Activated CD4-positive, alpha-beta memory T cell treated with anti-CD3 and anti-CD28 coated beads, Interleukin-2, amount 10 ng/mL, durations not matched to agents 7 days and 5 days (primary cell): Measurements from ENCODE around the gene UNC5C. TPM values are rescaled to one million over a fixed set of nuclear protein-coding genes. Genes with fewer than 3 reads are reported as not detected.

Experiments used
- CTCF ChIA-PET: fragments of 350-600 bp; sonication (Branson Sonifier 250); formaldehyde crosslinking; loops from one replicate; lab custom pipeline; 2021; ENCODE audit warnings: antibody characterized with exemption, inconsistent platforms; lab: Charles Lee
- POLR2A ChIA-PET: fragments of 350-600 bp; sonication (Branson Sonifier 250); formaldehyde crosslinking; loops from one replicate; lab custom pipeline; 2021; ENCODE audit warnings: antibody characterized with exemption; lab: Charles Lee
- DNase-seq: peaks from one replicate; pipeline ENCODE4 v3.0.0-alpha.2; 2020
- H3K27ac Mint-ChIP-seq: one replicate; pipeline ENCODE4 v1.8.0; 2021; ENCODE audit warnings: mild to moderate bottlenecking, mixed read lengths
- H3K27me3 Mint-ChIP-seq: one replicate; pipeline ENCODE4 v1.8.0; 2021; ENCODE audit warnings: mixed read lengths
- H3K36me3 Mint-ChIP-seq: one replicate; pipeline ENCODE4 v1.8.0; 2021; ENCODE audit warnings: low read depth, mixed read lengths
- H3K4me1 Mint-ChIP-seq: one replicate; pipeline ENCODE4 v1.8.0; 2021; ENCODE audit warnings: mixed read lengths
- H3K4me3 Mint-ChIP-seq: one replicate; pipeline ENCODE4 v1.8.0; 2021; ENCODE audit warnings: mild to moderate bottlenecking, mixed read lengths
- H3K9me3 Mint-ChIP-seq: one replicate; pipeline ENCODE4 v1.8.0; 2021; ENCODE audit warnings: mixed read lengths
- total RNA-seq, 2 experiments: library from RNA; stranded (reverse); gene quantifications; one replicate each; pipeline ENCODE4 v1.2.3, GENCODE V29; 2021

Gene UNC5C
- total RNA-seq, 2 experiments from 2014 or later, result not detected

- Mint-ChIP-seq H3K36me3 (no peaks in the 10 kb centered on the region), H3K4me3 (no peak overlapping the region), H3K4me1 (peaks cover 8% of the 10 kb centered on the region), H3K9me3 (no peaks in the 10 kb centered on the region), H3K27me3 (no peaks in the 10 kb centered on the region), H3K27ac (no peak overlapping the region)
- no peak for DNase-seq
- ChIA-PET POLR2A (interaction anchor here (1.0 kb wide), 1 partner anchor 17 kb away, joined by 4 read pairs; no protein-coding TSS in a partner anchor), CTCF (no interaction called here)
Observed at GRCh38 chr4:95232358-95233156, 316.2 kb downstream of the UNC5C start.

DNA sequence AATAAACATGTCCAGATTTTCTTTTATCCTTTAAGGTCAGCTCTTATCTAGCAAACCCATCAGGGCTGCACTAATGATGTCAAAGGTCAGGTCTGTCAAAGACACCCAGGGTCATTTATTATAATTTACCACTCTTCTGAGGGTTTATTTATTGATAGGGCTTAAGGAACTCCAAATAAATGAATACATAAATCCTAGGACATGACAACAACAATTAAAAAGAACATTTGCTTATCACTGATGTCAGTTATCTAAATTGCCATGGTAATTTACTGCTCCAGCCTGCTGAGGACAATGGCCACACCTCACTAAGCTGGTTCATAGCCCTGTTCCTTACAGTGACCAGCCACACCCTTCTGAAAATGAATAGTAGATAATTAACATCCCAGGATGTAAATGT is 317.1 kb downstream of the UNC5C start:
- no peaks in the 10 kb centered on the region for H3K9me3 Mint-ChIP-seq

GRCh38 chr4:95225849-95226248 is 322.9 kb downstream of the UNC5C start:
- H3K4me1 Mint-ChIP-seq, result no peaks in the 10 kb centered on the region
- no peak overlapping the region for H3K27ac Mint-ChIP-seq
- no peak for DNase-seq
- no peaks in the 10 kb centered on the region for H3K9me3 Mint-ChIP-seq
- POLR2A ChIA-PET, result no interaction called here
- no peak overlapping the region for H3K4me3 Mint-ChIP-seq
- no peaks in the 10 kb centered on the region for H3K27me3 Mint-ChIP-seq
- CTCF ChIA-PET, result no interaction called here
- H3K36me3 Mint-ChIP-seq, result no peaks in the 10 kb centered on the region

More for the DNA sequence above, 317.1 kb downstream of the UNC5C start:
- H3K4me1 Mint-ChIP-seq, result peaks cover 8% of the 10 kb centered on the region
- POLR2A ChIA-PET, result no interaction called here
- H3K27ac Mint-ChIP-seq, result no peak overlapping the region
- DNase-seq, result no peak
- H3K36me3 Mint-ChIP-seq, result no peaks in the 10 kb centered on the region
- CTCF ChIA-PET, result no interaction called here
- H3K27me3 Mint-ChIP-seq, result no peaks in the 10 kb centered on the region
- no peak overlapping the region for H3K4me3 Mint-ChIP-seq

DNA sequence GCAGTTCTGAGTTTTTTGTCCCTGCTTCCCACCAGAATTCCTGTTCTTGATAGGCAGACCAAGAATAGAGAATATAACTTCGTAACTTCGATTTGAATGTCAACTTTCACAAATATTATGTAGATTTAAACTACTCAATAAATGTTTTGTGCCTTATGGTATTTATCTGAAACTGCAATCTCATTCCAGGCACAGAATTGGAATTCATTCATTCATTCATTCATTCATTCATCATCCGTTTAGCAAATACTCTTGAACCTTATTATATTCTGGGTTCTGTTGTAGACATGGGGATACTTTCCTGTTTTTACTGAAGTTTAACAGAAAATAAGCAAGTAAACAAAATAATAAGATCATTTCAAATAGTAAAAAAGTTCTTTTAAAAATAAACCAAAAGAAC is 324.4 kb downstream of the UNC5C start:
- ChIA-PET CTCF (no interaction called here), POLR2A (no interaction called here)
- no peaks in the 10 kb centered on the region for H3K9me3 Mint-ChIP-seq
- H3K27me3 Mint-ChIP-seq, result no peaks in the 10 kb centered on the region
- H3K27ac Mint-ChIP-seq, result no peak overlapping the region
- DNase-seq, result no peak
- H3K4me1 Mint-ChIP-seq, result no peaks in the 10 kb centered on the region
- no peaks in the 10 kb centered on the region for H3K36me3 Mint-ChIP-seq
- no peak overlapping the region for H3K4me3 Mint-ChIP-seq

GRCh38 chr4:95220205-95221175 is 328.3 kb downstream of the UNC5C start:
- Mint-ChIP-seq H3K9me3 (no peaks in the 10 kb centered on the region), H3K27me3 (no peaks in the 10 kb centered on the region), H3K4me3 (no peak overlapping the region), H3K27ac (no peak overlapping the region), H3K36me3 (no peaks in the 10 kb centered on the region), H3K4me1 (no peaks in the 10 kb centered on the region)
- POLR2A ChIA-PET, result no interaction called here
- no peak for DNase-seq
- CTCF ChIA-PET, result no interaction called here

GRCh38 chr4:95219109-95219508 is 329.7 kb downstream of the UNC5C start:
- no peaks in the 10 kb centered on the region for H3K9me3 Mint-ChIP-seq
- no peaks in the 10 kb centered on the region for H3K27me3 Mint-ChIP-seq
- no peak overlapping the region for H3K27ac Mint-ChIP-seq
- H3K36me3 Mint-ChIP-seq, result no peaks in the 10 kb centered on the region
- no peak overlapping the region for H3K4me3 Mint-ChIP-seq
- POLR2A ChIA-PET, result no interaction called here
- no peaks in the 10 kb centered on the region for H3K4me1 Mint-ChIP-seq
- DNase-seq, result no peak
- CTCF ChIA-PET, result interaction anchor here (0.6 kb wide), 1 partner anchor 596 kb away, joined by 3 read pairs; no protein-coding TSS in a partner anchor

DNA sequence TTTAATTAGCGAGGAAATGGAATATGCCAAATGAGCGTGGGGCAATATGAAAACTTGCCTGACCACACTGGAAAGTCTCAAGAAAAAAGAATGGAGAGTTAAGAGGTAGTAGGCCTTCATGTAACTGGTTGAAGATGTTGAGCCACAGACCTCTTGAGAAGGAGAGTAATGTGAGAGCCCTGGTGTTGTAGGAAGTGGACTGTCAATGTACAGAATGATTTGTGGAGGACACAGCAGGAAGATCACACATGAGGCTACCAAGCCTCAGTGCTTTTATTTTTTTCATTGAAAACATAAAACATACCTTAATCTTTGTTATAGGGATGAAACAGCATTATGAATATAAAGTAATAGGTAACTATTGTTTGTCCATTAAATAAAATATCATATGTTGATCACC is 331.6 kb downstream of the UNC5C start:
- Mint-ChIP-seq H3K4me3 (no peak overlapping the region), H3K4me1 (no peaks in the 10 kb centered on the region), H3K36me3 (no peaks in the 10 kb centered on the region), H3K27me3 (no peaks in the 10 kb centered on the region), H3K27ac (no peak overlapping the region), H3K9me3 (no peaks in the 10 kb centered on the region)
- no peak for DNase-seq
- ChIA-PET POLR2A (no interaction called here), CTCF (no interaction called here)

DNA sequence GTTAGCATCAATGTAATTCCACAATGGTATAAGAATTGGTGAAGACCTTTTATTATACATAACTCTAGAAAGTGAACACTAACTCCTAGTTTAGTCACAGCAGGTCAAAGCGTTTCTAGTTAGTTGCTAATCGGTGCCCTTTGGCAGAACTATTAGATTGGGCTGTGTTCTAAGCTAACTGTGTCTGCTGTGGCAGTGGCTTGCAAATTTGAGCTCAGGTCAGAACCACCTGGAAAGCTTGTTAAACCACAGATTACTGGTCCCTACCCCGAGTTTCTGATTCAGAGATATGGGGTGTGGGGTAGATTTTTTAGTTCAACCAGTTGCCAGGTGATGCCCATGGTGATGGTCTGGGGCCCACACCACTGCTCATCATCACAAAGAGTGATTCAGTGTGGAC is 332.1 kb downstream of the UNC5C start:
- H3K4me3 Mint-ChIP-seq, result no peak overlapping the region
- ChIA-PET POLR2A (no interaction called here), CTCF (no interaction called here)
- no peaks in the 10 kb centered on the region for H3K9me3 Mint-ChIP-seq
- no peaks in the 10 kb centered on the region for H3K27me3 Mint-ChIP-seq
- DNase-seq, result no peak
- no peaks in the 10 kb centered on the region for H3K4me1 Mint-ChIP-seq
- H3K27ac Mint-ChIP-seq, result no peak overlapping the region
- no peaks in the 10 kb centered on the region for H3K36me3 Mint-ChIP-seq

- no peaks in the 10 kb centered on the region for H3K4me1 Mint-ChIP-seq
- no peak overlapping the region for H3K4me3 Mint-ChIP-seq
- CTCF ChIA-PET, result no interaction called here
Observed at GRCh38 chr4:95215991-95216605, 332.7 kb downstream of the UNC5C start.

GRCh38 chr4:95215043-95215442 is 333.7 kb downstream of the UNC5C start:
- Mint-ChIP-seq H3K4me3 (no peak overlapping the region), H3K36me3 (no peaks in the 10 kb centered on the region), H3K27me3 (no peaks in the 10 kb centered on the region), H3K4me1 (no peaks in the 10 kb centered on the region), H3K27ac (no peak overlapping the region), H3K9me3 (no peaks in the 10 kb centered on the region)
- DNase-seq, result no peak
- POLR2A ChIA-PET, result no interaction called here
- CTCF ChIA-PET, result no interaction called here

More at GRCh38 chr4:95215991-95216605, 332.7 kb downstream of the UNC5C start:
- H3K27me3 Mint-ChIP-seq, result no peaks in the 10 kb centered on the region
- H3K36me3 Mint-ChIP-seq, result no peaks in the 10 kb centered on the region
- DNase-seq, result no peak
- H3K27ac Mint-ChIP-seq, result no peak overlapping the region
- POLR2A ChIA-PET, result no interaction called here
- no peaks in the 10 kb centered on the region for H3K9me3 Mint-ChIP-seq

DNA sequence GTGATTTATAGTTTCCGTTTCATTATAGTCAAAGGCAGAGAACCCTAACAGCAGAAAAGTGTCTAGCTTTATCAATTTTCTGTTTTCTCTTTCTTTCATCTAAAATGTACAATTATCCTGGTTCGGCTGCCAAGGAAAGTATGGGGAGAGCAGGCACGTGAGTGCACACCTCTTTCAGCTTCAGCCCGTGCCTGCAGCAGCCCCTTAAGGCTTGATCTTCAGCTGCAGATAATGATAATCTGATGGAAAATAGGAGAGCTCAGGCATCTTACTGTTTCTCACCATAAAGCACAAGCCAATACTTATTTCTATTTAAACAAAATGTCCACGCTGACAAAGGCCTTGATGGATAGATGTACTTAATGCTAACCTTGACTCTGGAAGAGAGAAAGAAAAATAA is 334.4 kb downstream of the UNC5C start:
- ChIA-PET CTCF (no interaction called here), POLR2A (no interaction called here)
- no peaks in the 10 kb centered on the region for H3K27me3 Mint-ChIP-seq
- H3K36me3 Mint-ChIP-seq, result no peaks in the 10 kb centered on the region
- no peak overlapping the region for H3K4me3 Mint-ChIP-seq
- DNase-seq, result no peak
- no peak overlapping the region for H3K27ac Mint-ChIP-seq
- H3K4me1 Mint-ChIP-seq, result no peaks in the 10 kb centered on the region
- no peaks in the 10 kb centered on the region for H3K9me3 Mint-ChIP-seq

DNA sequence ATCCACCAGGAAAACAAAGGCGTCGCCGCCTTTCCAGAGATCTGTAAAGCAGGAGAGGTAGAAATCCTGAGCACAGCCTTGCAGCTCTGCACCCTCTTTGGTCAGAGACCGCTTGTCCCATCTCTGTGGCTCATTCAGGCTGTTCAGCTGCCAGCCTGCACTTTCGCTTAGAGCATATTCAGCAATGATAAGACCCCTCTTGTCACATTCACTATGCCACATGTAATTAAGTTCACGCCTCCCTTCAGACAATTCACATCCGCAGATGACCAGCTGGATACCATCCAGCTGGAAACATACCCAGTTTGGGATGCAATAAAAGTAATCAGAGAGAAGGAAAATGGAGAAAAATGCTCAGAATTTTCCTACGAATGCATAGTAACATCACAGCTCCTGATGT is 335.4 kb downstream of the UNC5C start:
- peaks cover 2% of the 10 kb centered on the region for H3K27me3 Mint-ChIP-seq
- H3K36me3 Mint-ChIP-seq, result no peaks in the 10 kb centered on the region
- no peak overlapping the region for H3K27ac Mint-ChIP-seq
- H3K4me1 Mint-ChIP-seq, result no peaks in the 10 kb centered on the region
- H3K4me3 Mint-ChIP-seq, result no peak overlapping the region
- ChIA-PET POLR2A (no interaction called here), CTCF (no interaction called here)
- DNase-seq, result no peak
- no peaks in the 10 kb centered on the region for H3K9me3 Mint-ChIP-seq

- H3K36me3 Mint-ChIP-seq, result no peaks in the 10 kb centered on the region
- ChIA-PET POLR2A (no interaction called here), CTCF (no interaction called here)
Observed at GRCh38 chr4:95212692-95213091, 336.1 kb downstream of the UNC5C start.

More at GRCh38 chr4:95212692-95213091, 336.1 kb downstream of the UNC5C start:
- no peaks in the 10 kb centered on the region for H3K4me1 Mint-ChIP-seq
- no peaks in the 10 kb centered on the region for H3K9me3 Mint-ChIP-seq
- no peak for DNase-seq
- H3K4me3 Mint-ChIP-seq, result no peak overlapping the region
- H3K27me3 Mint-ChIP-seq, result peaks cover 2% of the 10 kb centered on the region
- H3K27ac Mint-ChIP-seq, result no peak overlapping the region
